Prostate gland (tissue), 2 donors: ENCODE data around the gene CREB5.

ENCODE experiments used
- CTCF ChIP-seq, 4 experiments: fragments of 200-600 bp in 2 of 4; fragments of 450-650 bp in 2 of 4; sonication (generic) in 2 of 4; IDR thresholded peaks; 1 replicate in 3 of 4; 2 replicates in 1 of 4; pipeline ENCODE4 v1.5.1; 2016 to 2019; ENCODE audit warnings: antibody characterized with exemption in 4 of 4, mild to moderate bottlenecking in 2 of 4, moderate library complexity in 2 of 4
- POLR2A ChIP-seq: fragments of 450-650 bp; IDR thresholded peaks from one replicate; pipeline ENCODE4 v1.6.1; 2016; ENCODE audit warnings: antibody characterized with exemption, mild to moderate bottlenecking

DNA sequence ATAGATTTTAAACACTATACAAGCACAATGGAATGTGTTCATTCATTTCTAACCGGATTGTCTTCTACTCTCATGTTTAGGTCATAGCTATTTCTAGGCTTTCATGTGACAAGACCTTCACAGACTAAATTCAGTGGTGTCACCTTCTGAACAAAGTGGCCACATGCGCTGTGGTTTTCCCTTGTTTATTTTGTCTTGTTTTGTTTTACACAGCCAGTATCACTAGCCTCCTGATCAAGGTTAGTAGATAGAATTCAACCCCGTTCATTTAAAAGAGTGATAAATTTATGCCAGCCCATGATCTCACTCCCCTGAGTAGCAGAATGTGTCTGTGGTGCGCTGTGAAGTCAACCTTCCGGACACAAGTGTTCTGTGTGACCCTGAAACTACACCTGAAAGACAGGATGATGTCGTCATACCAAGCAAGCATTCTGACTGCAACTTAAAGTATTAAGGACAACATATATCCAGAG is 209.1 kb downstream of the CREB5 start:
- TF ChIP-seq POLR2A (no peak), CTCF (IDR thresholded peaks at IDR 0.05) (no peak)
